HG02610 (cell line): ENCODE measurements around the gene FAM120A.

Experiments
- ATAC-seq: cut with Tn5 transposase; IDR thresholded peaks from one replicate; pipeline ENCODE4 v1.9.1; 2021; ENCODE audit warnings: mild to moderate bottlenecking, moderate library complexity; ENCODE audit not compliant: unreplicated experiment

Gene FAM120A

GRCh38 chr9:93613791-93614190 lies 162.3 kb downstream of the FAM120A start:
- ATAC-seq = no peak

GRCh38 chr9:93614830-93615468 lies 163.5 kb downstream of the FAM120A start:
- ATAC-seq = no peak
